Activated T-cell treated with anti-CD3 and anti-CD28 coated beads for 48 hours (primary cell): Measurements from ENCODE around the gene CHRNE.
A peak's percentile ranks its signal among the peaks of the same experiment; 100 is the strongest.

Experiments used
- DNase-seq: peaks from one replicate; pipeline ENCODE4 v3.0.0-alpha.2; 2020; ENCODE audit warnings: low read depth

CHRNE gene

DNA sequence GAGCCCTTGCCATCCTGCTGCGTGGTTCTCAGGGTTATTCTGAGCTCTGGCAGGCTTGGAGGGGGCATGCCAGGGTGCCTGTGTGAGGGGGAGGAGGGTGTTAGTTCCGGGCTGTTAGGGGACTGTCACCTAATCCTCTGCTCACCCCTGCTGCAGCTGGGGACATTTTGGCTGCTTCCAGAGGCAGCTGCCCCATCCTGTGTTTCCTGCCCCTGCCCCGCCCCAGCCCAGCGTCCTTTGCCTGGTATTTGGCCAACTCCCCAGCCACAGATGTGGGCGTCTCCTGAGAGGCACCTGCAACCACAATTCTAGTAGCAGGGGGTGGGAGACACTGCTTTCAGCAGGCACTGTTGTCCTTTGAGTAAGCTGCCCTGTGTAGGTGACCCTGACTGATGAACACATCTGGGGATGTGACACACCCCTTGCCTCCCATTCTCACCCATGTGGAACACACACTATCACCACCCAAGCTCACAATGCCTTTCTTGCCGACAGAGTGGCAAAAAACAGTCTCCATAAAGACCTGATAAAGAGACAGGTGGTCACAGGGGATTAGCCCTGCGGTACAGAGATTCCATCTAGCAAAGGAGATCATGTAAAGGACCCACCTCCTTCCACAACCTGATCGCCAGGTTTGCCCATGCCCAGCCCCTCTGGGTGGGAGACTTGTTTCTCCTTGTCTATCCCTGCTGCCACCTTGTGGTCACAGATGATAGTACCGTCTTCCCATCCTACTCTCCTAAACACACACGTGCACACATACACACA, at the start of gene CHRNE:
TSS of gene CHRNE (minus strand) at position 48 of the 768 bp plus-strand sequence. CDS start at position 13, 35 bp downstream.
- peak; percentile 67 for DNase-seq

DNA sequence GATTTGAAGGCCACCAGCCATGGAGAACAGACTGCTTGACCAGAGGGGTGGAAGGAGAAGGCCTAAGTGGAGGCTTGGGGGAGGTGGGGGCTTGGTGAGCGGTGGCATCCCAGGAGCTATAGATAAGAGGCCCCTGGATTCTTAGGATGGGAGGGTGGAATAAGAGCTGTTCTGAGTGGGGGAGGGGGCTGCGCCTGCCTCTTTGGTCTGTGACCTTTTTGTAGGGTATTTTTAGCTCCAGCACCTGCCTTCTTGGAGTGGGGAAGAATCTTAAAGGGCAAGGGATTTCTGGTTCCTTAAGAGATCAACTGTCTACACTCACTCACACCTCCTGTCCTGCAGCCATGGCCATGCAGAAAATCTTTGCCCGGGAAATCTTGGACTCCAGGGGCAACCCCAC, 48.6 kb upstream of the CHRNE start:
- DNase-seq, result no peak

DNA sequence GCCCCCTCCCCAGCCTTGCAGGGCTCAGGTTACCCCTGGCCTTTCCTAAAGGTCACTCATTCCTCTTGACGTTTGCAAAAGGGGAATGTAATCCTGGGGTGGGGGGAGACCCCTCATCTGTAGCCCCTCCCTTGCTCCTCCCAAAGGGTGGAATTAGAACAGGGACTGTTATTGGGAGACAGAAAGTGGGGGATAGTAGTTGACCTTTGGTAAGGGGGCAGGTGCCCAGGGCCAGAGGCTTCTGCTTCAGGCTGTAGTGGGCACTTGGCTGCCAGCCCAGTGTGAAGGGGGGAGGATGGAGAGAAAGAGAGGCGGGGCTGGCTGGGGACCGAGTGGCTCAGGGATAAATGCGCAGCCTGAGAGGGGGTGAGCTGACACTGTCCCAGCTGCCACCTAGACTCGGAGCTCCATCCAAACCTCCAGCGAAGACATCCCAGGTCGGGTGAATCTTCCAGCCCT, 47.9 kb upstream of the CHRNE start, which contains the start of gene ENO3:
TSS of gene ENO3 (plus strand) at position 374 of the 459 bp plus-strand sequence. CDS start 711 bp downstream, outside the sequence.
- DNase-seq, result no peak

DNA sequence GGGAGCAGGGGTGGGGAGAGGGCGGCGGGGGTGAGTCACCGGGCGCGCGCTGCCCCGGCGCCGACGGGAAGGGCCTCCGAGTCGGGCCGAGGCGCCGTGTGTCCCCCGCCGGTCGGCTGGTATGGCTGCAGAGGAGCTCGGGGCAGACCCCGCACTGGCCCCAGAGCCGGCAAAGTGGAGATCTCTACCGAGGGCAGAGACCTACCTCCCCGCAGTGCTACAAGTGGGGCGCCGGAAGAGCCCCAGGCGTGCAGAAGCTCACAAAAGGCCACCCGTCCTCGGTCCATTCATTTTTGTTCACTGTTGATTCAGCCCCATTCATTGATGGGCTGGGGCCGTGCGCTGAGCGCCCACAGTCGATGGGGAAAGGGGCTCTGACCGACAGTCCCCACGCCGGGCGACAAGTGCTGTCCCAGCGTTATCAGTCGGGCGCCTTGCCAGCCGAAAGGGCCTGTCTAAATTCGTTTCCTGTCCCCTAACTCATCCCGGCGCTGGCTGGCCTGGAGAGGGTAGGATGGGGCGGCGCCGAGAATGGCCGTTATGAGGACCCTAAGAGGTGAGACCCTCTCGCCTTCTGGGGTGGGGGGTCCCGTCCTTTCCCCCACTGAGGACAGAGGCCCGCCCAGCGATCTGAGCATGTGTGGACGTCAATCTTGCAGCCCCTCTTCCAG, 47.3 kb upstream of the CHRNE start:
- no peak for DNase-seq

DNA sequence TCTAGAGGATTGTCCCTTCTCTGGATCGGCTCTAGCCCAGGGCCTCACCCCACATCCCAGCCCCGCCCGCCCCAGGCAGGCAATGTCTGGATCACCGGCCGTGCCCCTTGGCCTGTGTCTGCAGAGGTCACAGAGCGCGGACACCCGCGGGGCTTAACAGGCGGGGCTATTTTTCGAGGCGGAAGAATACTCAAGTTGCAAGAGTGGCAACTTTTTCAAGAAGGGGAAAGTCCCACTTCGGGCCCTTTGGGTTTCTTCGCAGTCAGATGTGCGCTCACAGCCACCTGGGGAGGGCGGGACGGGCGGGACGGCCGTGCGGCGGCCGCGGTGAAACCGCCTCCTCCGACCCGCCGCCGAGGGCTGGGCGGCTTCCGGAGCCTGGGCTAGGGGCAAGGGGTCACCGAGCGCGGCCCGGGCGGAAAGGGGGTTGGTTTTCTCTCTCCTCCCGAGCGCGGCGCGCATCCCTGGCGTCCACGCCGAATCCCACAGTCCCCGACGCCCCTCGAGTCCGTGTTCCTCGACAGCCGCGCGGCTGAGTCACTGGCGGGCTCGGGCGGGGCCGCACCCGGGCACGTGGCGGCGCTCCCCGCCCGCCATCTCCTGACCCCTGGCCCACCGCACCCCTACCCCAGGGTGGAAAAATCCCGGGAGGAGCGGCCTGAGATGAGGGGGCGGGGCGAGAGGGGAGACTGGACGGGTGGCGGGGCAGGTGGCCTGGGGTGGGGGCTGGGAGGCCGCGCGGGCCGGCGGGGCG, 46.6 kb upstream of the CHRNE start:
- DNase-seq, result peak; percentile 74

DNA sequence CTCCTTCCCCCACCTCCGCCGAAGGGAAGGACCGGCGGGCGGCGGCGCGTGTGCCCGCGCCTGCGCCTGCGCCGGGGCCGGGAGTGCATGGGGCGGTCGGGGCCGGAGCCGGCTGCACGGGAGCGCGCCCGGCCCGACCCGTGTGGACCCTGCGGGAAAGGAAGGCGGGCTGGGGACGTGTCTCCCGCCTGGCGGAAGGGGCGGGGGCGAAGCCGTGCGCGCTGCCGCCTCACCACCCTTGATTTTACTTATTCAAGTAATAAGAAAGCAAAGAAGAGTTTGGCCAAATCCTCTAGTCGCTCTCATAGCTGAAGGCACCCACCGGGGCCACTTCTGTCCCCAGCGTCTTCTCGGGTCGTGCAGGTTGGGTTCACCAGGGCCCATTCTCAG, 46.0 kb upstream of the CHRNE start:
- DNase-seq, result peak; percentile 83

DNA sequence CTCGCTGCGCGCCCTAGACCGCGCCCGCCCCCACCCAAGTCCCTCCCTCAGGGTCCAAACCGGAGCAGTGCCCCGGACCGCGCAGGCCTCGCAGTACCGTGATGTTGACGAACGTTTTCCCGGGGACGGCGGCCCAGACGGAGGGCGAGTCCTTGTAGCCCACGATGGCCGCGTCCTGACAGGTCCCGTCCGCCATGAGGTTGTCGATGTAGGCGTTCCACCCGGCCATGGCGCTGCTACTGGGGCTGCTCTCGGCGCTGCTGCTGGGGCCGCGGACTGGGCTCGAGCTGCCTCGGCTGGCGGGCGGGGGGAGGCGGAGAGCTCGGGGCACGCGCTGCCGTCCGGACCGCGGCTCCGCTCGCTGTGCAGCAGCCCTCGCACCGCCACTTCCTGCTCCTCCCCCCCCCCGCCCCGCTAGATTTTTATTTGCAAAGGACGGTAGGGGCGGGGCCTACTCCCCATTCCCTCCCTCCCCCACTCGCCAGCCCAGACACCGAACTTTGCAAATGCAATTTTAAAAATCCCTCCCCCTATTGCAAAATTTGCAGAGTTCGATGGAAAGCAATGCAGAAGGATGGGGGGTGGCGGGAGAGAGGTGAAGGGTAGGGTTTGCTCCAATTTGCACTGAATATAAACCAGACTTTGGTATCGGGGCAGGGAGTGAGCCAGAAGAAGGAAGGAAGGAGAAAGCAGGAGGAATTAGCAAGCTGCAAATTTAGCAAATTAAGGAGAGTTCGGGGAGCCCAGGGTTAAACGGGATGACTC, 45.5 kb upstream of the CHRNE start, which contains the start of gene PFN1:
TSS of gene PFN1 (minus strand) at position 365 of the 765 bp plus-strand sequence. CDS start at position 229, 136 bp downstream.
- peak; percentile 89 for DNase-seq

DNA sequence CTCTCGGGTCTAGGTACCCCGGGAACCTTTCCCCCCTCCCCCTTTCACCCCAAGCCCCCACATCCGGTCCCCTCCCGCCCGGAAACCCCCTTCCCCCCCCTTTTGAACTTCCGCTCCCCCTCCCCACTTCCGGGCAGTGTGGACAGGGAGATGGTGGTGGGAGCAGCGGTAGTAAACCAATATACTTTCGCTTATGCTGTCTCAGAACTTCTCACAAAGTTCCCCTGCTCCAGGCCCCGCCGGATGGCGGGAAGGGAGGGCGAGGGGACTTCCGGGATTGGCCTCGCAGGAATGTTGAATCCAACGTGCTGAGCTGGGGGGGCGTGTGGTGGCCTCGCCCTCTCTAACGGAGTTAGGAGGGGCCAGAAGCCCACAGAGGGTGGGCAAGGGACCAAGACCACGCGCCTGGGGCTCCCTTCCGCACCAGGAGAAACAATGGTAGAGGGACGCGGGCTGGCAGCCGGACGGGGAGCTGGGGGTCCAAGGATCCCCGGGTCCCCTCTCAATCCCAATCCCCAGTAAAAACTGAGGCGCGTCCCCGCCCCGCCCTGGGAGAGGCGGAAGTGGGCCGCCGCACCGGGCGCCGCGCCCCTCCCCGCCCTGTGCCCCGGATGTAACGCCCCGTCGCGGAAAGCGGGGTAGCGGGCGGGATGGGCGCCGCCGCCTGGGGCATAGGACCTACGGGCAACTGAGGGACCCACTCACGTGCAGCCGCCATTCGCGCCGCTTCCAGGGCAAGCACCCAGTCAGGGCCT, 44.7 kb upstream of the CHRNE start:
- DNase-seq, result peak; percentile 67

DNA sequence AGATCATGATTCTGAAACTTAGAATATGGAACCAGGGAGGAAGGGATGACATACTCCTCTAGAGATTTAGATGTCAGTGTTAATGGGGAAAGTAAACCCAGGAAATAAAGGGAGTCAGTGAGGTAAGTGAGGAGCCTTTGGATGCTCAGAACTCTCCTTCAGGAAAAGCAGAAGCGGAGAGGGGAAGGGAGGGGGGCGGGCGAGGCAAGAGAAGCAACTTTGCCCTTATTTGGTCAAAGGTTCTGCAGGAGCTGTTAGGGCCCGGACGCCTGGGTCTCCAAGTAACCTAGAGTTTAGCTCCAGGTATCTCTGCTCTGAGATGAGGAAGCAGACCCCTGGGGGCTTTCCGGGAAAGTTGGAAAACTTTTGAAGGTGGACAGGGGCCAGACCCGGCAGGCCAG, 44.1 kb upstream of the CHRNE start:
- no peak for DNase-seq

DNA sequence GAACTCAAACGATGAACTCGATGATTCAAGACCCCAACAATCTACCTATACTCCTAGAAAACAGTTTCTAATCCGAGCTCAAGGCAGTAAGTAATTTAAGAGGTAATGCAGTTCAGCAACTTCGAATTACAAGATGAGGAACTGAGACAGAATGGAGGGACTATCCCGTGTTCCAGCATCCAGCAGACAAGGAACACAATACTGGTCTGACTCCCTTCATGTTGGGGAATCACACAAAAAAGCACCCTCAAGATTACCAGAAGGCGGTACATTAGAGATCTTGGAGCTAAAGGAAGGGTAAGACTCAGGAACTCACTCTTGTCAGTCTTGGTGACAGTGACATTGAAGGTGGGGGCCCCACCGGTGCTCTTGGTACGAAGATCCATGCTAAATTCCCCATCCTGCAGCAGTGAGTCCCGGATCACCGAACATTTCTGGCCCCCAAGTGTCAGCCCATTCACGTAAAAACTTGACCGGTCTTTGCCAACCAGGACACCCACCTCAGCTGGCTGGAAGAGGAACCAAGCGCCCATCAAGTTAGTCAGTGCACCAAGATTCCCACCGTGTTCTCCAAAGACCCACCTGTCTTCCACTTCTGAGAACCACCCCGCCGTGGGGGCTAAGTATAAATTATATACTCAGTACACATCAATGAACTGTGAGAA, 43.5 kb upstream of the CHRNE start:
- no peak for DNase-seq

DNA sequence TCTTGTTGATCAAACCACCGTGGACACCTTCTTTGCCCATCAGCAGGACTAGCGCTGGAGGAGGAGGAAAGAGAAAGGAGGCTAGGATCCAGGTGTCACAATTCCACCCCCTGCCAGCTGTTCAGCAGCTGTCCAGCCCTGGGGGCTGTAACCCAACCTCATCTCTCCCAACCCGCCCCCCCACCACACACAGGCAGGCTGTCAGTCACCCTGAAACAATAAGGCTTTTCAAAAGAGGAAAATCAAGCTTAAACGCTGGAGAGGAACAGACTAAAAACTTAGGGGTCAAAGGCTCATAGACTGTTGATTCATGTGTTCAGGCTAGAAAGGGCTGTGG, 43.0 kb upstream of the CHRNE start:
- no peak for DNase-seq

DNA sequence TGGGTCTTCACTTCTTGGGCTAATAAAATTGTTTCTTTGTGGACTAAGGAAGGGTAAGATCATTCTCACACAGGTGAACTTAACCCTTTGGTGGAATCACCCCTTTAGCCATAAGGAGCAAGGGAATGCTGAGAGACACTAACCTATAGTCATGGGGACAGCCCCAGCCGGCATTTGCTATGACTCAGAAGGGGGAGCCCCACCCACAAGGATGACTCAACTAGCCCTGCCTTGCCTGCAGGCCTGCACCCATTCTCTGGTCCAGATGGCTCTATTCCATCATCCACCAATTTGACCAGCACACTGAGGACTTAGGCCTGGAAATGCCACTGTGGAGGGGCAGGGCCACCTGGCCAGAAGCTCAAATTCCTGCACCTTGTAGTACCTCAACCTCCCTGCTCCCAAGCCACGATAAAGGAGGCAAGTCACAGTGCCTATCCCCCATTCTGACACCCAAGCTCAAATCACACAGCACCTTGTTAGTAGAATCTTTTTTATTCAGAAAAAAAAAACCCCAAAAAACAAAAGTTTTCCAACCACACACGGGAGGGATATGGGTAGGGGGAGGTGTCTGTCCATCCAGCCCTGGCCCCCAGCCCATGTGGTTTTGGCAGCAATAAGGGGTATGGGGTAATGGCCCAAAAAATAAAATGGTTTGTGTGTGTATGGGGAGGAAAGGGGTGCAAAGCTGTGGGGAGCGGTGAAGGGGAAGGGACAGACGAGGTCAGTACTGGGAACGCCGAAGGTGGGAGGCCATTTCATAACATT, 42.5 kb upstream of the CHRNE start:
- peak; percentile 80 for DNase-seq

DNA sequence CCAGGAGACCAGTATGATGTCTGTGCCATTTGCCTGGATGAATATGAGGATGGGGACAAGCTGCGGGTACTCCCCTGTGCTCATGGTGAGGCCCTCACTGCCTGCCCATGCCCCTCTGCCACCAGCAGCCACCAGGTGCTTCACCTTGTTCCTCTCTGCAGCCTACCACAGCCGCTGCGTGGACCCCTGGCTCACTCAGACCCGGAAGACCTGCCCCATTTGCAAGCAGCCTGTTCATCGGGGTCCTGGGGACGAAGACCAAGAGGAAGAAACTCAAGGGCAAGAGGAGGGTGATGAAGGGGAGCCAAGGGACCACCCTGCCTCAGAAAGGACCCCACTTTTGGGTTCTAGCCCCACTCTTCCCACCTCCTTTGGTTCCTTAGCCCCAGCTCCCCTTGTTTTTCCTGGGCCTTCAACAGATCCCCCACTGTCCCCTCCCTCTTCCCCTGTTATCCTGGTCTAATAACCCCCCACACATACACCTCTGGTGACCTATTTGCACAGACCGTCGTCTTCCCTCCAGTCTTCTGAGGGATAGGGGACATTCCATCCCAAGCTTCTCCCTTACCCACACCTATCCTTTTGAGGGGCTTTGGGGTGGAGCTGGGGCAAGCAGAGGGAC, 41.8 kb upstream of the CHRNE start:
- peak; percentile 44 for DNase-seq

DNA sequence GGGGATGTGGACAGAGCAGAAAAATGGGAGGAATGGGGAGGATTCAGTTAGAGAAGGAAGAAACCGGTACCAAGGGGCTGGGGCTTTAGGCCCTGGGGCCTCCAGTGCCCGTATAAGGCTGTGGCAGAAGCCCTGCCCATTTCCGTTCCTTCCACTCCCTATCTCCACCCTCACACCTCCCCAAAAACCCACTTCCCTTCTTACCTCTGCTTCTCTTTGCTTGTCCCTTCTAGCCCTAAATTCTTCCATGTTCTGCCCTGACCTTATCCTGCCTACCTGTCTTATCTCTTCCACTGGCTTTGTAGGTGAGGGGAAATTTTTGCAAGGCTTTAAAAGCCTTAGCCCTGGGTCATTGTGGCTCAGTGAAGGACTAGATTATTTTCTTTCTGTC, 41.3 kb upstream of the CHRNE start:
- peak; percentile 42 for DNase-seq

DNA sequence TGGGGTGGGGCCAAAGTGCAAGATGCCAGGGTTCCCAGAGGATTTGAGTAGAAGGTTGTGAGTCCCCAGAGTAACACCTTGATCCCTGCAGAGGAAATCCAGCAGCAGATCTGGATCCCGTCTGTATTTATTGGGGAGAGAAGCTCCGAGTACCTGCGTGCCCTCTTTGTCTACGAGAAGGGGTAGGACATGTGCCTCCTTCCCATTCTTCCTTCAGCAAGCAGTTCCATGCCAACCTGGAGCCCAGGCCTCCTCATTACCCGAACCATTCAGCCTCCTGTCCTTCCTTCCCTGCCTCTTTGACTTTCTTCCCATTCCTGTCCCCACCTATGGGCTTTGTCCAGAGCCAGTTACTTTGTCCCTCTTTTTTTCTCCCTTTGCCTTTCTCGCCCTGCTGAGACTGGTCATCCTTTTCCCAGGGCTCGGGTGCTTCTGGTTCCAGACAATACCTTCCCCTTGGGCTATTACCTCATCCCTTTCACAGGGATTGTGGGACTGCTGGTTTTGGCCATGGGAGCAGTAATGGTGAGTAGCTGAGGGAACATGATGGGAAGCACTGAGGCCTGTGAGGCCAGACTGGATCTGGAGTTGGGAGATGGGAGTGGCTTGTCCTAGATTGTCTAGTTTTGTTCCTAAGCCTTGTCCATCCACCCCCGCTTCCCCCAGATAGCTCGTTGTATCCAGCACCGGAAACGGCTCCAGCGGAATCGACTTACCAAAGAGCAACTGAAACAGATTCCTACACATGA, 40.0 kb upstream of the CHRNE start:
- no peak for DNase-seq

DNA sequence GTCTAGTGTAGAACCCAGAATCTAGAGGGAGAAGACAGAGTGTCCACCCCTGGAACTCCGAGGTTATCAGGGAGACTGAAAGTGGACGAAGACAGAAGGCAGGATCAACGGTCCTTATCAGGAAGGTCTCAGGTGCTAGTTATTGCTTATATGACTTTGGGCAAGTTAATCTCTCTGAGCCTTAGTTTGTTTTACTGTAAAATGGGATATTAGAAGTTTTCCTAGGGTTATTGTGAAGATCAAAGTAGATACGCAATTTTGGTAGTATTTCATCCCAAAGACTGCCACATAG, 38.4 kb upstream of the CHRNE start:
- DNase-seq, result no peak

DNA sequence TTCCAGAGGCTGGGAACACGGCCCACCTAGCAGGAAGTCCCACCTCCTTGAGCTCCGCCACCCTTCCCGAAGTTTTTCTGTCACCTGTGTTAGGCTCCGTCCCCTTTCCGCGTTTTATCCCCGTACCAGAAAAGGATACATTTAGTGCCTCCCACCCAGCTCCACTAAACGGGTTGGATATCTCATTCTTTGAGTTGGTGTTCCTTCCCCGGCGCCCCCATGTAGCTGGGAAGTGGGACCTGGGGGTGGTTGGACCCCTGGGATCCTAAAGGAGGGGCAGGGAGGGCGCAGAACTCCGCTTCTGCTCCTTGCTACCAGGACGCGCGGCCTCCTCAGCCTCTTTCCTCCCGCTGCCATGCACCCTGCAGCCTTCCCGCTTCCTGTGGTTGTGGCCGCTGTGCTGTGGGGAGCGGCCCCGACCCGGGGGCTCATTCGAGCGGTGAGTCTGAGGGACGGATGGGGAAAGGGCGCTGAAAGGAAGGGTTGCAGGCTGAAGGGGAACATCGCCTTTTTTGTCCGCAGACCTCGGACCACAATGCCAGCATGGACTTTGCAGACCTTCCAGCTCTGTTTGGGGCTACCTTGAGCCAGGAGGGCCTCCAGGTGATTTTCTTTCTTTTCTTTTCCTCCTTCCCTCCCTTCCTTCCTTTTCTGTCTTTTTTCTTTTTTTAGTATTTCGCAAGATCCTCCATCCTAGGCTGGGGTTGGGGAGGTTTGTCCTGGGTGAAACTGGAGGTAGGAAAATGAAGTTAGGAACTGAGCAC, 37.8 kb upstream of the CHRNE start:
- peak; percentile 43 for DNase-seq
